Left renal cortex interstitium (tissue), 4 donors: ENCODE results near the gene THAP5. TPM values are rescaled to one million over a fixed set of nuclear protein-coding genes. Genes with fewer than 3 reads are reported as not detected.

Source experiments
- DNase-seq, 4 donors: peaks; one replicate each; pipeline ENCODE4 v3.0.0-alpha.2; 2013; ENCODE audit warnings: low read depth in 4 of 4, low spot score in 2 of 4, missing footprints in 1 of 4
- polyA plus RNA-seq, 4 donors: library from polyadenylated mRNA; unstranded; fragments of 120-200 nt; gene quantifications; one replicate each; pipeline ENCODE4 v1.2.1, GENCODE V29; 2013; ENCODE audit not compliant: insufficient read length in 4 of 4

THAP5 gene
- polyA plus RNA-seq, 4 donors: 32.2 to 44.3 (median 38.5) TPM

DNA sequence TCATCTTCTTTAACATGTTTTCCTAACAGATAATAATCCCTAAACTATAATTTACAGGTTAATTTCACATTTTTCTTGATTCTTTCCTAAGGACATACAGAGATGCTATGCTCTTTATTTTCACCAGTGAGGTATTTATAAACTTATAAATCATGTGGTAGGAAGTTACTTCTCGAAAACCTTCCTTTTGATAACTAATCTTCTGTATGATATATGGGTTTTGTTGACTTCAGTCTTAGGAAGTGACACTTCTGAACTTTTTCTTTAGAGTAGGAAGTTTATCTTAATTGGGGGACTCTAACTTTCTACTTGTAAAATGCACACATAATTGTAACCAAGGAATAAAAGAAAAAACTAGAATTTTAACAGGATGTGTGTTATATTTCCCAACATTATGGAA lies 33.8 kb downstream of the THAP5 start:
- no peak for DNase-seq

DNA sequence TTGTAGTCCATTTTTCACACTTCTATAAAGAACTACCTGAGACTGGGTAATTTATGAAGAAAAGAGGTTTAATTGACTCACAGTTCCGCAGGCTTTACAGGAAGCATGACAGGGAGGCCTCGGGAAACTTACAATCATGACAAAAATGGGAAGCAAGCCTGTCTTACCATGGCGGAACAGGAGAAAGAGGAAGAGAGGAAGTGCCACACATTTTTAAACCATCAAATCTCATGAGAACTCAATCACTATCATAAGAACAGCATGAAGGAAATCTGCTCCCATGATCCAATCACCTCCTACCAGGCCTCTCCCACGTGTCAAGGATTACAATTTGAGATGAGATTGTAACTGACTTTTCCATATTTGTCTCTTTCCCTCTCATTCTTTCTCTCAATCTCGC lies 34.2 kb downstream of the THAP5 start:
- no peak for DNase-seq

DNA sequence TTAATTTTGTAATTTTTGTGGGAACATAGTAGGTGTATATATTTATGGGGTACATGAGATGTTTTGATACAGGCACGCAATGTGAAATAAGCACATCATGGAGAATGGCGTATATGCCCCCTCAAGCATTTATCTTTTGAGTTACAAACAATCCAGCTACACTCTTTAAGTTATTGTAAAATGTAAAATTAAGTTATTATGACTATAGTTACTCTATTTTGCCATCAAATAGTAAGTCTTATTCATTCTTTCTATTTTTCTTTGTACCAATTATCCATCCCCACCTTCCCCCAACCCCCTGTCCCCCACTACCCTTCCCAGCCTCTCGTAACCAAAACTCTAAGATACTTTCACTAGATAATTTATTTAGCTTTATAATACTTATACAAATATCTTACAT lies 35.8 kb downstream of the THAP5 start:
- no peak for DNase-seq

DNA sequence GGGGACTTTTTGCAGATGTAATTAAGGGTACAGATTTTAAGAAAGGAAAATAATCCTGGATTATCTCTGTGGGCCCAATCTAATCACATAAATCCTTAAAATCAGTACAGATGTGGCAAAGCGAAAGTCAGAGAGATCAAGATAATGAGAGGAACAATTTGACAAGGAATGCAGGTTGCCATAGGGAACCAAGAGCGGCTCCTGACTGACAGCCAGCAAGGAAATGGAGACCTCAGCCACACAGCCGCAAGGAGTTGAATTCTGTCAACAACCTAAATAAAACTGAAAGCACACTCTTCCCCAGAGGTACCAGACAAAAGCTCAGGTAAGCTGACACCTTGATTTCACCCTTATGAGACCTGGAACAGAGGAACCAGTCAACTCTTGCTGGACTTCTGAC lies 40.2 kb downstream of the THAP5 start:
- DNase-seq: no peak

DNA sequence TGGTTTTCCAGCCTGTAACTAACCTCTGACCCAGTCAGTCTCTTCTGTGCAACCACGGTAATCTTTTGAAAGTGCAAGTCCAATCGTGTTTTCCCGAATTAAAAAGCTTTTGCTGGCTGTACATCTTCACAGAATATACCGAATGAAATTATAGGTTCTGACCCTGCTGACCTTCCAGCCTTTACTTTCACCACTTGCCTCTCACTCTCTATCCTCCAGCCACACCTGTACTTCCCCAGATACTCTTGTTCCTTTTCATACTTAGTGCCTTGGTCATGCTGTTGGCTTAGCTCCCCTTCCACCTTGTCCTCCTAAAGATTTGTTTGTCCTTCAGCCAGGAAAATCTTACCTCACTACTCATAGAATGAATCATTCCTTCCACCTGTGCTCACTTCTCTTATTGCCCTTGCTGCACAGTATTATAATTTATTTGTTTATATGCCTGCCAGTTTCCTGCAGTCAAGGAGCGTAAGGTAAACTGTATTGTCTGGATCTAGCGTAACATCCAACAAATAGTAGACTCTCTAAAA lies 41.3 kb downstream of the THAP5 start:
- no peak for DNase-seq

DNA sequence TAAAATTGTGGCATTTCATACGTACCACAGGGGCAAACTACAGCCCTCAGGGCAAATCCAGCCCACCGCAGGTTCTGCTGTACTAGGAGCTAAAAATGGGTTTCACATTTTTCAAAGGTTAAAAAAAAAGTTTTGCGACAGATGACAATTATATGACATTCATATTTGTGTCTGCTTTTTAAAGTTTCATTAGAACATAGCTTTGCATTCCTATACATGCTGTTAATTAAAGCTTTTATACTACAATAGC lies 42.8 kb downstream of the THAP5 start:
- DNase-seq: no peak

DNA sequence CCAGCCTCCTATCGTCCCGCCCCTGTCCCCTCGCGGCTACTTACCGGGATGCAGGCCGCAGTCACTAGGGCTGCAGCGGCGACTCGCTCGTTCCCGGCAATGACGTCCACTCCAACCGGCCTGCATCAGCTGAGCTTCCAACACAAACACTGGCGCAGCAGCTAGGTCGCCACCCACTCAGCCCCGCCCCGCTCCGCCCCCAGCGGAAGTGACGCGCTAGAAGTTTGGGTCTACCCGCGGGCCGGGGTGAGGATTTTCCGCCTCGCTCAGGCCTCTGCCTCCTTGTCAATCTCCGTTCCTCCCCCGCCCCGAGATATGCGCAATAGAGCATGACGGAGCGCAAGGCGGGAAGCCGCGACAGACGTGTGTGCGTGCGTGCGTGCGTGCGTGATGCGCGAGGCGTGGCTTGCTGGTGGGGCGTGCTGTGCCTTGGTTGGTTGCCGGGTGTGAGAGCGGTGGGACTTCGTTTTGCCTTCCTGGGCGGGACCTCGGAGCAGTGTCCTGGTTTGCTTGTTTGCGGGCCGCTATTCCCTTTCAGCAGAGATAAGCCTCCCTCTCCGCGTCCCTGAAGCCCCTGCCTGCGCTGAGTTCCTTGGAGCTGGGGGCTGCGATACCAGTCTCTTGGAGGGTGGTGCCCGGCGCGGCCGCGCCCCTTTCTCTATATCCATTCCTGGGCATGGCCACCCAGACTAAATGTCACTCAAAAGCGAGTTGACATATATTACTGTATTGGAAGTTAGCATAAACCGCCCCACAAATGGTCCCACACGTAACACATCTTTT lies 43.3 kb downstream of the THAP5 start, which contains the start of gene PNPLA8:
Gene PNPLA8 (minus strand): TSS at position 151 of the 783 bp plus-strand sequence. CDS start 10,644 bp downstream, outside the sequence.
- peak; percentile 95 to 100 (median 98) for DNase-seq

DNA sequence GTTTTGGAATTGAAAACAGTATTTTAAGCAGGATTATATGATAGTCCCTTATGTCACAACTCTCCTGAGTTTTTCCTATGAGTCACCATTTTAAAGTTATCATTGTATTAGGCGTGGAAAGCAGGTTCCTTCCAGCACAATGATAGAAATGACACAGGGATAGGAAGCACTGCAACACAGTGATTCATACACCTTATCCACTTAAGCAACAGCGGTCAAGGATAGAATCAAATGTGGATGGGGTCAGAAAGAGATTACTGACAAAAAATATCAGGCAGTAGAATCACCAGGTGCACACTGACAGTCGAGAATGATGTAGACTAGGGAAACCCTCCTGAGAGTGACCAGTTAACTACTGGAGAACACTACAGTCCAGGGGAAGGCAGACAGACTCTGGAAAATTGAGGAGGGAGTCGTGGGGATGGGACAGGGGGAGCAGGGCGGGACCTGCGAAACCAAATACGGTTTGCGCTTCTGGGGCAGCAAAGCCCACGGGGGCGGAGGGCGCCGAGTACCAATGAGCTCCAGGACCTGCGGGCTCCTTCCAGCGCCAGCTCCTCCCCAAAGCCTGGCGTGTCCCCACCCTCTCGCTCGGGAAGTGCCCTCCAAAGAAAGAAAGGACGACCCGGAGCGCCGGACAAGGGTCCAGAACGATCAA lies 44.0 kb downstream of the THAP5 start:
- peak in 1 of 4 donors; percentile 86 for DNase-seq

DNA sequence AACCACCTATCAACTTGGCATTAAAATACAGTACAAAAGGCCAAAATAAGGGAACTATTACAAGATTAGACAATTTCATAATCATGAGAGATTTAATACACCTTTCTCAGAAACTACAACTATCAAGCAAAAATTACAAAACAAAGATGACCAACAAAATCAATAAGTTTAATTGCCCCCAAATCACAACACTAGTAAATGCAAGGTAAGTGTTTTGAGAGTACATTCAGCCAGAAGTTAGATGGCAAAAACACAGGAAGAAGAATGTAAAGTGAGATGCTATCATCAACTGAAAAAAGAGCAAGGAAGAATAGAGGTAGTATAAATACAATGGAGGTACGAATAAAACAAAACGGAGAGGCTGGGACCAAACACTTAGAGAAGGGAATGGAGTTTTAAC lies 46.7 kb downstream of the THAP5 start:
- DNase-seq: no peak

DNA sequence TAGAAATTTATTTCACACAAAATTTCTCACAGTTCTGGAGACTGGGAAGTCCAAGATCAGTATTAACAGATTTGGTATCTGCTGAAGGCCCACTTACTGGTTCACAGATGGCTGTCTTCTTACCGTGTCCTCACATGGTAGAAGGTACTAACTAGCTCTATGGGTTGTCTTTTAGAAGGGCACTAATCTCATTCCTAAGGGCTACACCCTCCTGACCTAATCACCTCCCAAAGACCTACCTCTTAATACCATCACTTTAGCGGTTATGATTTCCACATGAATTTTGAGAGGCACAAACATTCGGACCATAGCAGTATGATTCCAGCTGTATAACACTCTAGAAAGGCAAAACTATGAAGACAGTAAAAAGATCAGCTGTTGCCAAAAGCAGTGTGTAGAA lies 51.6 kb downstream of the THAP5 start:
- no peak for DNase-seq

DNA sequence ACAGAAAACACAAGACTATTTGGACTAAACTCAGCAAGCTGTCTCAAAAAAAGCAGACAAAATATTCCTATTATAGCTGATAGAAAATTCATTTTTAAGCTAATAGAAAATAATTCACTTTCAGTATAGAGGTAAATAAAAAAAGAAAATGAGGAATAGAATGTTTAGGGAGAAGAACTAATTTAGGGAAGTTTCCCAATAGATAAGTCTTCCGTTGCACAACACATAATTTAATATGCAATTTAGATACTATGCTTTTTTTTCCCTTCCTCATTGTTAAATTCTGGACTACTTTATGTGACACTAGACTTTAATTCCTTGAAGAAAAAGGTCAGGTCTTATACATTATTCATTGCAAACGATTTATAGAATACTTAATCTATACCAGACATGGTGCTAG lies 53.9 kb downstream of the THAP5 start:
- DNase-seq: no peak

DNA sequence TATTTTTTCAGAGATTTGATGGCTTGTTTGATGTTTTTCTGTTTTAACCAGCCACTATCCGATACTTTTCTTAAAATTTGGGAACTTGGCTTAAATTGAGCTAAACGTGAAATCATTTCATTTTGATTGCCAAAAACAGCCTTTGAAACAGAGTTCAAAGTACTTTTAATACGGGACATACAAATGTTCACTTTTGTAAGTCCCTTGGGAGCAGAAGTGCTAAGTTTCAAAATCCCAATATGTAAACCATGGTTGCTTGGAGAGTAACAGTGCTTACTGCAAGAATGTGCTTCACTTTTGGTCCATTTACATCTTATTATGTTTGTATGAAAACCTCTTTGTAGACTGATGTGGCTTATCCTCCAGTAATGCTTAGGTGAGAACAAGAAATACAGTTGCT lies 54.5 kb downstream of the THAP5 start:
- no peak for DNase-seq

Other genes with a start within 250 kb of the THAP5 start
- gene NRCAM, start 113.3 kb downstream of the THAP5 start, polyA plus RNA-seq: 10 to 100 TPM; 13.7 to 26.6 (median 19.9) TPM
- gene PNPLA8, start 43.6 kb downstream of the THAP5 start, polyA plus RNA-seq: 10 to 100 TPM; 35.4 to 47.8 (median 39.8) TPM
- gene DNAJB9, start 168 bp upstream of the THAP5 start, polyA plus RNA-seq: 10 to 100 TPM; 34.6 to 45.0 (median 43.5) TPM